ENCODE data around the gene CAMK2N2.
"Not testable (repeated sequence)": the region's sequence is repeated elsewhere in the genome, so short reads cannot be mapped to it uniquely, and the experiment has no call there.

Gene CAMK2N2

DNA sequence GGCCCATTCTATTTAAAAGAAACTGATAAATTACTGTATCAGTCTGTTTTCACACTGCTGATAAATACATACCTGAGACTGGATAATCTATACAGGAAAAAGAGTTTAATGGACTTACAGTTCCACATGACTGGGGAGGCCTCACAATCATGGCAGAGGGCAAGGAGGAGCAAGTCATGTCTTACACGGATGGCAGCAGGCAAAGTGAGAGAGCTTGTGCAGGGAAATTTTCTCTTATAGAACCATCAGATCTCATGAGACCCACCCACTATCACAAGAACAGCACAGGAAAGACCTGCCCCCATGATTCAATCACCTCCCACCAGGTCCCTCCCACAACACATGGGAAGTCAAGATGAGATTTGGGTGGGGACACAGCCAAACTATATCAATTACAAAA, 5.9 kb upstream of the CAMK2N2 start:
- DNase-seq, result not testable (repeated sequence)

DNA sequence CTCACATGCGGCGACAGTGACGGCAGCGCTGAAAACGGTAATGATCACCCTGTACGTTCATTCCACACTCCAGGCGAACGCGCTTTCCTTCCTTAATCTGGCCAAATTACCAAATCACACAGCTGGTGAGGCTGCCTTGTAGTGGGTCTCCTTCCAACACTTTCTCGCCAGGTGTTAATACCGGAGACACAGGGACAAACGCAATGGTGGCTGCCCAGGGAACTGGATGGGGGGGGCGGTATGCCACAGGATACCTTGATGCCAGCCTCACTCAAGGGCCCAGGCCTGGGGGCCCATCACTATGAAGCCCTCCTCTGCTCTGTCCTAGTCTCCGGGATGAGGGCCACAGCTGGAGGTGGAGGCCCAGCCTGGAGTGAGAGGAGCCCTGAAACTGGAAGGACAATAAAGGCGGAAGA, 1.4 kb upstream of the CAMK2N2 start:
- DNase-seq, result no peak

DNA sequence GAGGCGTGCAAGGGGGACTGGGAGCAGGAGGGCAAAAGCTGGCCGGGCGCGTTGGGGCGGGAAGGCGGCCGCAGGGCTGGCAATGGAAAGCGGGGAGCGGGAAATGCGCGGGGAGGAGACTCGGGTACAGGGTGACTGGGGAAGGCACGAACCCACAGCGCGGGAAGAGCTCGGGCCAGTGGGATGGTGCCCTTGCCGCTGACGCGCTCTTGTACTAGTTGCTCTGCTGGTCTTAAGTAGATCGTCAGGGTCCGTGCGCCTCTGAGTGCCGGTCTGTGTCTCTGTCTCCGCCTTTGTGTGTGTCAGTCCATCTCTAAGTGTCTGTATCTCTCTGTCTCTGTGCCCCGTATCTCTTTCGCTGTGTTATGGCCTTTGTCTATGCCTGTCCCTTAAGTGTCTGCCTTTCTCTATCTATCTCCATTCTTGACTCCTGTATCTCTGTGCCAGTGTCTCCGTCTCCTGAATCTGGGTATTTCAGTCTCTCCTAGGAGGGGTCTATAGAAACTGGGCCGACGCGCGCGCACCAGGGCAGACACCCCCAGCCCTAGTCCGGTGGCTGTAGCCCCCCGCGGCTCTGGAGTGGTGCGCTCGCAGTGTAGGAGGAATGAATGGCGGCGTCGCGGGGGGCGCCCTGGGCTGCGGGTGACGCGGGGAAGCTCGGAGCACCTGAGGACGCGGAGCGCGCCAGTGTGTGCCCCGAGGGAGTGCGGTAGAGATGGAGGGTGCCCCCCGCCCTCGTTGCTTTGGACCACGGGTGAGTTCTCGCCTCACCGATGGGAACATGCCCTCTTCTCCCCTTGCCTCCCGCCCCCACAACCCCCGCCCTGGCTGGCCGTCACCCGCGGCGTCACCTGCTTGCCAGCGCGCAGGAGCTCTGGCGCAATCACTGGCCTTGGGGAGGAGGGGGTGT, 756 bp upstream of the CAMK2N2 start:
- DNase-seq, result peak; percentile 56

DNA sequence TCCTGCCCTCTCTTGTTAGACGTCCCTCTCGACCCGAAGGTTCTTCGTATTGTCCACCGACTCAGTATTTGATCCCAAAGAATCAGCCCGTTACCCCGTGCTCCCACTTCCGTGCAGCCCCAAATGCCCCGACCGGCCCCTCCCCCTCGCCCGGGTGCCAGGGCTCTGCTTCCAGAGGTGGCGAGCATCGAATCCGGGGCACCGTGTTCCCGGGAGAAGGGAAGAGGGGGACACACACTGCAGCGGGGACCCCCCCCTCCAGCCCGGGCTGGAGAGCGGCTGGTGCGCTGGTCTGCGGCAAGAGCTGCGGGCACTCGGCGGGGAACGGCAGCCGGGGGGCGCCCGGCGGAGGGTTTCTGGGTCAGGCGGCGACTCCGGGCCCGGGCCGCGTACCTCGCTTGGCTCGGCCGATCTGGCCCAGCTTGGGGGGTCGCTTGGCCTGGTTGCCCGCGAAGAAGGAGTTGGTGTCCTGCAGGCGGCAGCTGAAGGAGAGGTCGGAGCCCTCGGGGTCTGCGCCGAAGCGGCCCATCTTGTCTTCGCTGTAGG, 556 bp downstream of the CAMK2N2 start:
- DNase-seq, result no peak

DNA sequence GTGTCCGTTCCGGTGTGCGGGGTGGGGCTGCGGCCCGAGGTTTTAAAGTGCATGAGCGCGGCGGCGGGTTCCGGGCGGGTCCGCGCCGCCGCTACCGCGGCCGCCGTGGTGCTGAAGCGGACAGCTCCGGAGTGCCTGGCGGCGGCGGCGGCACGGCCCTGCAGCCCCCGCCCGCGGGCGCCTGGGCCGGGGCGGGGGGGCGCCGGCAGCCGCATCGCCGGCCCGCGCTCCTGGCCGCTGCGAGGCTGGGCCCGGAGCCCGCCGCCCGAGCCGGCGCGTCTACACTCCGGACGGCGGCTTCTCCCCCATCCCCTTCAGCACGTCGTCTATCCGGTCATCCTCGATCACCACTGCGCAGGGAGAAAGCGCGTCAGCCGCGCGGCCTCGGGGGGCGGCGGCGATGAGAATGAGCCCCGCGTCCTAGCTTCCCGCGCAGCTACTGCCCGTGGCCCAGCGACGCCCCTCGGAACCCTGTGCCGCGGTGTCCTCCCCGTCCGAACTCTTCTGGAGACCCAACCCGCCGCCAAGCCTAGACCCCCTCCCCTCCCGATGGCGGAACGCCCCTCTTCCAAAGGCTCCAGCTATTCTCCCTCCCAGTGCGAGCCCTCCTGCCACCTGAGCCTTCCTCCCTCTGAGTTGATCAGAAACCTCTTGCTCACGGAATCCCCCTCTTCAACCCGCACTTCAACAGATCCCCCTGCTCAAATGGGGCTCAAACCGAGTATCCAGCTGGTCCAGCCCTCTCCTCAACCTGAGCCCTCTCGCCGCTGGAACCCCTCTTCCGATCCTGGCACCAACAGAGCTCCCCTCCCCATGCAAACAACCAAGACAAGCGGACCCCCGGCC, 1.3 kb downstream of the CAMK2N2 start:
- DNase-seq, result no peak

DNA sequence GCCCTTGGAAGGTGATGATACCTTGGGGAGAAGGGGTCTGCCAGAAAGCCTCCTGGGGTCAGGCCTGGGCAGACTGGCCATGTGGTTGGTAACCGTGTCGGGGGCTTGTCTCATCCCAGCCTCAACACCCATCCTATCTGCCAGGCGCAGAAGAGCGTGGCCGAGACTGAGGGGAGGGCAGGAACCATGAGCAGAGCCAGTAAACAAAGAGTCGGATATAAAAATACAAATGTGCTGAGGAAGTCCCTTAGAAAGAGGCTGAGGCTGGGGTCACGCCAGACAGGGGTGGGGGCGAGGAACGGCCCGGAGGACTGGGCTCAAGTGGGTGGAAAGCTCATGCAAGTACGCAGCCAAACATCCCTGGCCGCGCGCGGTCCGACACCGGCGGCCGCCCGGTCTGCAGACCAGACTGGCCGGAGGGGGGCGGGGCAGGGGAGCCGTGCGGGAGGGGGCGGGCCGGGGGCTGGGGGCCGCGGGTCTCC, 1.9 kb downstream of the CAMK2N2 start:
- no peak for DNase-seq

DNA sequence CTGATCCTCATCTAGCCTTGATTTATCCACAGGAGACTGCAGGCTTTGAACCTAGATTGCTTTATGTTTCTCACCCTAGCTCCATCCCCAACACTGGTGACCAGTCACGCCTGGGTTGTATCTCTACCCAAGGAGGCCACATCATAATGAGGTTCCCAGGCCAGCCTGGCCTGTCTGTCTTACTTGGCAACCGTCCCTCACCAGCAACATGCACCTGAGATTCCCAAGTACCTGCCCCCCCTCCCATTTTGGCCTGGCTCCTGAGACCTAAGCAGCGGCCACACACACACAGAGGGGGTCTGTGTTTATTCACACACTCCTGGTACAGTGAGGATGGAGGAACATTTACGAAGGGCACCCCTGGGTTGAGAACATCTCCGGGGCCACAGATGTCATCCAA, 2.4 kb downstream of the CAMK2N2 start:
- DNase-seq, result no peak

DNA sequence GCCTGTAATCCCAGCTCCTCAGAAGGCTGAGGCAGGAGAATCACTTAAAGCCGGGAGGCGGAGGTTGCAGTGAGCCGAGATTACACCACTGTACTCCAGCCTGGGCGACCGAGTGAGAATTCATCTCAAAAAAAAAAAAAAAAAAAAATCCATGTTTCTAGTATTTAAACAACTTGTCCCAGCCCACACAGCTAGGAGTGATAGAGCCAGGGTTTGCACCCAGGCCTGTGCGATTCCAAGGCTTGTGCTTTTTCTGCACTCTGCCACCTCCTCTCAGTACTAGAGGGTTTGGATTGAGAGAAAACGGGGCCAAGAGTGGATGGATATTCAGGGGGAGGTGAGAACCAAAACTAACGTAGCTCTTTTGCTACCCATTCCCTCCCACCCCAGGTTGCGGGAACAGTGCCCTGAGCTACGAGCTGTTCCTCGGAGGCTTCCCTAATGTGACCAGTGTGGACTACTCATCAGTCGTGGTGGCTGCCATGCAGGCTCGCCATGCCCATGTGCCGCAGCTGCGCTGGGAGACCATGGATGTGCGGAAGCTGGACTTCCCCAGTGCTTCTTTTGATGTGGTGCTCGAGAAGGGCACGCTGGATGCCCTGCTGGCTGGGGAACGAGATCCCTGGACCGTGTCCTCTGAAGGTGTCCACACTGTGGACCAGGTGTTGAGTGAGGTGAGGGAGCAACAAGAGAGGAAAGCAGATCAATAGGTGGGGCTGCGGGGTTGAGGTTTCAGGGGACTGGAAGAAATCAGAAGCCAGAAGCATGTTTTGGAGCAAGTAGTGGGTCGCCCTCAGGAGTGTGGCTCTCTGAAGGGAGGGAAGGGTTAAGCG, 4.1 kb downstream of the CAMK2N2 start:
- no peak for DNase-seq

DNA sequence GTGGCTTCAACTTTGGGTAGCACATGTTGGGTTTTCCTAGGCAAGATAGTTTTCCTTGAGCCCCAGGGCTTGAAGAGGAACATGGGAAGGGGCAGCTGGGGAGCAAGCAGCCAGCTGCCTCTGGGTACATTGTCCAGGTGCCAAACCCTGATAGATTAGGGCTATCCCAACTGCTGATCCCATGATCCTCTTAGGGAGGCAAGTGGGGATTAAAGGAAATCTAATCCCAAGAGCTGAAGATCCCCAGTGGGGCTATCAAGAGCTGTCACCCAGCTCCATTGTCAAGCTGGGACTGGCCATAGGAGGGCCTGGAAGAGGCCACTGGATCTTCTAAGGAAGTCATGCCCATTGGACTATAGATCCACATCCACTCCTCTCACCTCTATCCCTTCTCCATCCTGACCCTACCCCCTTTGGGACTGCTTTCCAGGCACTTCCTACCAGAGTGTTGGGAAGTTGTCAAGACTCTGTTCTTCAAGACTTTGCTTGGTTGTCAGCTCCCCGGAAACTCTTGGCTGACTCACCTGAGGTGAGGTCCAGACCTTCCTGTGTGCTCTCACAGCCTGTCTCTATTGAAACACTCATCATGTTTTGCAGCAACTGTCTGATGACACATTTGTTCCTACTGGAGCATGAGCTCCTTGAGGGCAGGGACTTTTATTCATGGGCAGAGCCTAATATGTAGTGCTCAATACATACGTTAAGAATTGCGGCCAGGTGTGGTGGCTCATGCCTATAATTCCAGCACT, 5.9 kb downstream of the CAMK2N2 start:
- DNase-seq, result no peak

DNA sequence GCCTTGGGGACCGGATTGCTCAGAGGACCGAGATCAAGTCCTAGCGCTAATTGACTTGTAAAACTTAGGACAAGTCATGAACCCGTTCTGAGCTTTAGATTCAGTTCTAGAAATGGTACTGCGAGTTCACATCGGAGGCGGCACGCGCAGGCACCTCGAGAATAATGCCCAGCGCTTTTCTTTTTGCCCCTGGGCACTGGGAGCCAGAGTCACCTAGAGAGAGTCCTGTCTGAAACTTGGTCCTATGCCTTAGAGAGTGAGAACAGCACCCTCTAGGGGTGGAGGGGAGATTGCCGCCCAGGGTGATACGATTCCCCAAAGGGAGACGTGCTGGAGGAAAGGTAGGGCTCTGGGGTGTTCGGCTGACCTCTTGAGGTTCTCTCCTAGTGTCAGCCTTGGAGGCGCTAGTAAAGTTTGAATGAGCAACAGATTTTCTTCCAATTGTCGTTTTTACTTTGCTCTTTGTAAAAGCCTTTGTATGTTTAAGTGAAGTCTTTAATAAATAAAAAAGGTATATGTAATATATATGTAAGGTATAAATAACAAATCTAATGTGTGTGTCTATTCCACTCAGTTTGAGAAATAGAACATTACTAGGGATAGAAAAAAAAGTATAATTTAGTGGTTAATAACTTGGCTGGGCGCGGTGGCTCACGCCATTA, 11.1 kb downstream of the CAMK2N2 start:
- DNase-seq, result peak; percentile 72

DNA sequence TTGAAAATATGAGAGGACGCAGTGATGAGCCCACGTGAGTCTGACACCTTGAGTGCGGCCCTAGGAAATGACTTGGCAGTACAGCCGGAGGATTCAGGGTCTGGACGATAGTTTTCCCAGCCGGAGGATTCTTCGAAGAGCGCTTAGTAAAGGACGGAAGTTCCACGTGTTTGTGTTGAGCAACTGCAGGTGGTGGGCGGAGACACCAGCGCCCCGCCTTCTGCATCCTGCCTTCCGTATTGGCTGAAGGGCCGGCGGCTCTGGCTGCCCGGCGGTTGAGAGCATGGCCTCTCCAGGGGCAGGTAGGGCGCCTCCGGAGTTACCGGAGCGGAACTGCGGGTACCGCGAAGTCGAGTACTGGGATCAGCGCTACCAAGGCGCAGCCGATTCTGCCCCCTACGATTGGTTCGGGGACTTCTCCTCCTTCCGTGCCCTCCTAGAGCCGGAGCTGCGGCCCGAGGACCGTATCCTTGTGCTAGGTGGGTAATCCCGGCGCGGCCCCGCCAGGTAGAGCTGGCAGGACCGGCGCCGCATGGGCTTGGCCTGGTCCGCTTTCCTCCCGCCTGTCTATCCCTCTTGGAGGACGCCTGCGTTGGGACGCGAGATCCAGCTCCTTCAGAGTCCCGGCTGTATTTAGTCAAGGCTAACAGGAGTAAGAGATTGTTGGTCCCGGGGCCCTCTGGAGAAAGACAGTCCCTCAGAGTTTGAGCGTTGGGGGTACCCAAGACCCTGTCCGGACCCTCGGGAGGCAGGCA, 11.8 kb downstream of the CAMK2N2 start, which contains the start of gene EEF1AKMT4:
EEF1AKMT4 (plus strand) TSS at position 261 of the 755 bp plus-strand sequence; CDS start at position 284, 23 bp downstream.
- peak; percentile 96 for DNase-seq

DNA sequence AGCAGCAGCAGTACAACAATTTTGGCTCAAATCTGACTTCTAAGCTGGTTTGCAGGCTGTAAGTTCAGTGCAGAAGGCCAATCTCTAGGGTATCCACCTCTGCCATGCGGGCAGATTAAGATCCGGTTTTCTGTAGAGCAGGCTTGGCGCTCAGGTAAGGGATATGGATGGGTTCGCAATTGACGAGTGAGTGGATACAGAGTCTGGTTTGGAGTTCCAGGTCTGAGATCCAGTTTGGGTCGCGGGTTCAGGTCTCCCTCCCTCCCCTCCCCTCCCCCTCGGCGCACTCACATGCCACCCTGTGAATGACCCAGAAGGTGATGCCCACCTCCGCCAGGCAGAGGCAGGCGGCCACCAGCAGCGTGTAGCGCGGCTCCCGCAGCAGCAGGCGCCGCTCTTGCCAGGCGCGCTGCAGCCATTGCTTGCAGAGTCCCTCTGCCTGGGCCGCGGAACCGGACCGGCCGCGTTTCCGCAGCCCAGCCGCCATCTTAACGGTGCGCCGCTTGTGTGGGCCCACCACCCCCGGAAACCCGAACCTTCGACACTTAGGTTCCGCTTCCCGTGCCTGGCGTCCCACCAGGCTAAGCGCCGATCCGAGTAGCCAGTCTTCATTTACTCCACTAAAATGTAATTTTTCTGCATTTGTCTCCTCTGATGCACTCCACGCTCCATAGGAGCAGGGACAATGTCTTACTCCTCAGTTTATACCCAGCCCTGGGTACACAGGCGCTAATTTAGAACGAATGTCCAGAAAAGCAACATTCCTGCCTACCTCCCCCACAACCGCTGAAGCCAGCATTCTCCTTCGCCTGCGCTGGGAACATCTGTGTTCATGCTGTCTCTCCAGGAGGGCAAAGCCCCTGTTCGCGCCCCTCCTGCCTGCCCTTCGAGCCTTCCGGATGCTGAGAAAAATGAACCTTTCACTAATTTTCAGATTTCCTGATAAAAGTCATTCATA, 12.6 kb downstream of the CAMK2N2 start, which contains the start of gene ALG3:
ALG3 (minus strand) TSS at position 509 of the 958 bp plus-strand sequence; CDS start at position 487, 22 bp downstream.
- DNase-seq, result peak; percentile 48

DNA sequence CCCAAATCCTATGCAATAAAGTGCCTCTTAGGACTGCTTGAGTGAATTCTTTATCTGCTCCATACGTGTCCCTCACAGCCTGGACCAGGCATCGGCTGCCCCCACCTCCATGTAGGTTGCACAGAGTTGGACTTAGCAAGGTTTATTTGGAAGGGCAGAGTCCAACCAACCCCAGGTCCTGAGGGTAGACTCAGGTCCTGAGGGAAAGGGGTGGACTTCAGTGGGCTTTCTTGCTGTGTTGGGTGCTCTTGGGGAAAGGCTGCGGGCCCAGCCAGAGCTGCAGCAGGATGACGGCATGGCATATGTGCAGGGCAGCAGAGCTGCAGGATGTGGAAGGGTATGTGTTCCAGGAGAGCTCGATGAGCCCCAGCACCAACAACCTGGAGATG, 19.1 kb downstream of the CAMK2N2 start:
- DNase-seq, result no peak

DNA sequence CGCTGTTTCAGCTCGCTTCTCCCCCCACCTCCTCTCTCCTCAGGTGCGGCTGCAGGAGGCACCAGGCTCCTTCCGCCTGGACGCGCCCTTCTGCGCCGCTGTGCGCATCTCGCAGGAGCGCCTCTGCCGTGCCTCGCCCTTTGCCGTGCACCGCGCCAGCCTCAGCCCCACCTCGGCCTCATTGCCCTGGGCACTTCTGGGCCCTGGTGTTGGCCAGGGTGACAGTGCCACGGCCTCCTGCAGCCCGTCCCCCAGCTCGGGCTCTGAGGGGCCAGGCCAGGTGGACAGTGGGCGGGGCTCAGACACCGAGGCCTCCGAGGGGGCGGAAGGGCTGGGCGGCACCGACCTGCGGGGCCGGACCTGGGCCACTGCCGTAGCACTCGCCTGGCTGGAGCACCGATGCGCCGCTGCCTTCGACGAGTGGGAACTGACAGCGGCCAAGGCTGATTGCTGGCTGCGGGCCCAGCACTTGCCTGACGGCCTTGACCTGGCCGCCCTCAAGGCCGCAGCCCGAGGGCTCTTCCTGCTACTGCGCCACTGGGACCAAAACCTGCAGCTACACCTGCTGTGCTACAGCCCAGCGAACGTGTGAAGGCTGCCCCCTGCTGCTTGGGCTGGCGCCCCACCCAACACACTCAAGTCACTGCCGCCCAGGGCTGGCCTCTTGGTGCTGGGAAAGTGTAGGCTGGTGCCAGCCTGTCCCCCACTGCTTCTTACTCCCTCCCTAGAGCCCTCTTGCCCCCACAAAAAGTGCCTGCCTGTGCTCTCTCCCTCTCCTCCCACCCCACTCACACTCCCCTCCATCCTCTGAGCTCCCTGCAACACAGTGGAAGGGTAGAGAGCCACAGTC, 19.7 kb downstream of the CAMK2N2 start:
- peak; percentile 29 for DNase-seq

DNA sequence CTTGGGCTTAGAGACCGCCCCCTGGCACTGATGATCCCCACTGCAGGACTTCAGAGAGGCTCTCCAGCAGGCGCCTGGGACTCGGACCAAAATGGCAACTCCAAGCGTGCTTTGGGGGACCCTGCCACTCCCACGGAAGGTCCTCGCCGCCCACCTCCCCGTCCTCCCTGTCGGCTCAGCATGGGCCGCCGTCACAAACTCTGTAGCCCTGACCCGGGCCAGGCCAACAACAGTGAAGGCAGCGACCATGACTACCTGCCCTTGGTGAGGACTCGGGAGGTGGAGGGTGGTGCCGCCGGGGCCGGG, 20.3 kb downstream of the CAMK2N2 start:
- DNase-seq, result no peak

DNA sequence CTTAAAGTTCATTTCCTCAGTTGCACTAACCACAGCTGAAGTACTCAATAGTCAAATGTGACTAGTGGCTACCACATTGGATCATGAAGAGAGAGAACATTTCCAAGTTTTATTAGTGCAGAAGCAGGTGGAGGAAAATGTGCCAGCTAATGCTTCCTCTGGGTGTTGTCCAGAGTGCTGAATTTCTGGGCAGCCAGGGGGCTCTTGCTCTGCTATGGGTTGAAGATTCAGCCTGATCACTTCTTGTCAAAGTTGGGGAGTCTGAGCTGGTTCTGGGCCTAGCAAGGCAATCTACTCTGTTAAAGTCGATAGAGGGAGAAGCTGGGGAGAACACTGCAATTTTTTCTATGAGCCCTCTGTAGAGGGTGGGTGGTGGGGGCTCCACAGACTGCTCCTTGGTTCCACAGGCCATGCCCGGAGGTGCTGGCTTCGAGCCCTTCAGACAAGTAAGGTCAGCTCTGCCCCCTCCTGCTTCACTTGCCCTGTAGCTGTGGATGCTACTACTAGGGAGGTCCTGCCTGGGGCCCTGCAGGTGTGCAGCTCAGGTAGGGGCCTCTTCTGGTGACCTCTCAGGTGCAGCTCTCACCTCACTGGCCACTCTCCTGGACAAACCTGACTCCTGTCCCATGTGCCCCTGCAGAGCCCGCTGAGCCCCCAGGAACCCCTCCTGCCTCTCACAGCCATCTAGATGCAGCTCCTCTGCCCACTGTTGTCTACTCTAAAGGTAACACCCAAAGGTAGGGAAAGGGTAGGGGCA, 20.8 kb downstream of the CAMK2N2 start:
- no peak for DNase-seq

DNA sequence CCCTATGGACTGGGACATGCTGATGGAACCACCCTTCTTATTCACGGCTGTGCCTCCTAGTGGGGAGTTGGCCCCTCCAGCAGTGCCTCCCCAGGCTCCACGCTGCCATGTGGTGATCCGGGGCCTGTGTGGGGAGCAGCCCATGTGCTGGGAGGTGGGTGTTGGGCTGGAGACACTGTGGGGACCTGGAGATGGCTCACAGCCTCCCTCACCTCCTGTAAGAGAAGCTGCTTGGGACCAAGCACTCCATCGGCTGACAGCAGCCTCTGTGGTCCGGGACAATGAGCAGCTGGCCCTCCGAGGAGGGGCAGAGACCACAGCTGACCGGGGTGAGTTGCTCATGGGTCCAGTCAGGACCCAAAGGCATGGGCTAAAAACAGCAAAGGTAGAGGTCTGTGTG, 21.6 kb downstream of the CAMK2N2 start:
- no peak for DNase-seq

Data from SHP77 treated with DMSO at 0.1 percent for 48 hours (cell line).